GM19328 (cell line): Measurements from ENCODE around the gene DIABLO.

Experiments
- ATAC-seq: cut with Tn5 transposase; IDR thresholded peaks from one replicate; pipeline ENCODE4 v1.9.1; 2021; ENCODE audit warnings: mild to moderate bottlenecking, moderate library complexity; ENCODE audit not compliant: unreplicated experiment

DIABLO gene

GRCh38 chr12:122159882-122160281 is 66.0 kb downstream of the DIABLO start:
- no peak for ATAC-seq

GRCh38 chr12:122158700-122159285 is 67.1 kb downstream of the DIABLO start:
- no peak for ATAC-seq
